Measurements from ENCODE around the gene SWT1. TPM values are rescaled to one million over a fixed set of nuclear protein-coding genes. Genes with fewer than 3 reads are reported as not detected.

The SWT1 gene
- total and polyA plus RNA-seq, 2 of the 13 experiments (the other 11 are each of a cell fraction or from before 2014, with no cell fraction given), result 1.7 to 2.5 TPM

- intact Hi-C loops (cut with micrococcal nuclease; ENCODE audit: unreplicated experiment) (no loop called here), in situ Hi-C loops (cut with HindIII; ENCODE audit: extremely low pct_ligation_motif_present, low pct_unique_long_range_greater_than_20kb) (no loop called here)
- TF ChIP-seq ZNF354B (CRISPR knock-in tag; IDR thresholded peaks at IDR 0.05) (no peak), SRSF9 (IDR thresholded peaks at IDR 0.05; ENCODE audit: borderline replicate concordance, insufficient read depth, low read depth, low read length, poor library complexity, severe bottlenecking) (no peak), ZNF616 (CRISPR knock-in tag; IDR thresholded peaks at IDR 0.05; ENCODE audit: low read depth) (no peak), MATR3 (CRISPR knock-in tag; IDR thresholded peaks at IDR 0.05) (no peak), ZZZ3 (CRISPR knock-in tag; IDR thresholded peaks at IDR 0.05; ENCODE audit: borderline replicate concordance) (no peak), ZNF639 (CRISPR knock-in tag; conservative IDR thresholded peaks at IDR 0.05) (no peak), NFKBIZ (CRISPR knock-in tag; IDR thresholded peaks at IDR 0.05) (no peak), SYNCRIP (IDR thresholded peaks at IDR 0.05; ENCODE audit: insufficient read depth, low read depth, low read length) (no peak), ZNF256 (CRISPR knock-in tag; conservative IDR thresholded peaks at IDR 0.05) (no peak)
- 100% methylated on average over 4 of the region's 4 CpGs for WGBS (ENCODE audit: low lambda C conversion rate)
- no peak overlapping the region for H3K4me3 ChIP-seq (replicated peaks in 1 of 3; ENCODE audit: insufficient read depth in 1 of 3, low read depth in 2 of 3, low read length in 3 of 3)
- FAIRE-seq (no peak), DNase-seq (ENCODE audit: low spot score) (no peak), ATAC-seq (no peak)
- no peak overlapping the region for H3K27ac ChIP-seq (ENCODE audit: extremely low read length, insufficient read depth, low read length)
- H3K9ac ChIP-seq (ENCODE audit: insufficient read depth, low read depth, low read length), result no peak overlapping the region
- H3K4me2 ChIP-seq (ENCODE audit: low read depth, low read length), result no peak overlapping the region
- BruUV-seq (replicated peaks), result no TSS peak
- H3K79me2 ChIP-seq (ENCODE audit: insufficient read depth, low read length), result no peaks in the 10 kb centered on the region
- H3K9me3 ChIP-seq (ENCODE audit: low read length), result no peaks in the 10 kb centered on the region
- H3K36me3 ChIP-seq (replicated peaks in 1 of 2; ENCODE audit: control insufficient read depth in 1 of 2, insufficient read depth in 2 of 2, low read length in 2 of 2), result peaks cover 2 to 26% of the 10 kb centered on the region in 2 experiments; a peak in 3 of 5 replicates
- H4K20me1 ChIP-seq (ENCODE audit: insufficient read depth, low read length), result no peaks in the 10 kb centered on the region
- POLR2A ChIA-PET, result no interaction called here
- no peak overlapping the region for H2AFZ ChIP-seq (ENCODE audit: low read length)
- H3K4me1 ChIP-seq (ENCODE audit: insufficient read depth, low read length), result no peaks in the 10 kb centered on the region
- CTCF ChIA-PET (ENCODE audit: low intra/inter-chr PET ratio, low total read pairs), result no interaction called here
- no peaks in the 10 kb centered on the region for H3K27me3 ChIP-seq (ENCODE audit: control insufficient read depth in 1 of 2, insufficient read depth in 2 of 2, low read length in 2 of 2)
These were observed 17.7 kb upstream of the SWT1 start for GRCh38 chr1:185139246-185139645.

All from HepG2 (cell line).